ENCODE data around the gene CEACAM20.

DNA sequence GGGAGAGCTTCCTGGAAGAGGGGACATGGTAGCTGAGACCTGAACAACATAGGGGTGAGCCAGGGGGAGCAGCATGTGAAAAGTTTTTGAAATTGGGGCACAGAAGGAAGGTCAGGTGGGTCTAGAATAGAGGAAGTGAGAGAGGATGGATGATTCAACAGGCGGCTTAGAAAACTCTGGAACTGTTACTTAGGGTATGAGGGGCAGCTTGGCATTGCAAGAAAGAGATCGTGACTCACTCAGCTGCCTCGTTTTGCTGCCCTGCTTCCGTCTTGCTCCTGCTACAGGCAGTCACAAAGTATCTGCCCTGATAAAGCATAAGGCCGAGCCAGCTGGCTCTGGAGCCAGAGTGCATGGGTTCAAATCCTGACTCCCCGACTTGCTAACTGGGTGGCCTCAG, 1.3 kb upstream of the CEACAM20 start:
- TF ChIP-seq, protein P1, sequence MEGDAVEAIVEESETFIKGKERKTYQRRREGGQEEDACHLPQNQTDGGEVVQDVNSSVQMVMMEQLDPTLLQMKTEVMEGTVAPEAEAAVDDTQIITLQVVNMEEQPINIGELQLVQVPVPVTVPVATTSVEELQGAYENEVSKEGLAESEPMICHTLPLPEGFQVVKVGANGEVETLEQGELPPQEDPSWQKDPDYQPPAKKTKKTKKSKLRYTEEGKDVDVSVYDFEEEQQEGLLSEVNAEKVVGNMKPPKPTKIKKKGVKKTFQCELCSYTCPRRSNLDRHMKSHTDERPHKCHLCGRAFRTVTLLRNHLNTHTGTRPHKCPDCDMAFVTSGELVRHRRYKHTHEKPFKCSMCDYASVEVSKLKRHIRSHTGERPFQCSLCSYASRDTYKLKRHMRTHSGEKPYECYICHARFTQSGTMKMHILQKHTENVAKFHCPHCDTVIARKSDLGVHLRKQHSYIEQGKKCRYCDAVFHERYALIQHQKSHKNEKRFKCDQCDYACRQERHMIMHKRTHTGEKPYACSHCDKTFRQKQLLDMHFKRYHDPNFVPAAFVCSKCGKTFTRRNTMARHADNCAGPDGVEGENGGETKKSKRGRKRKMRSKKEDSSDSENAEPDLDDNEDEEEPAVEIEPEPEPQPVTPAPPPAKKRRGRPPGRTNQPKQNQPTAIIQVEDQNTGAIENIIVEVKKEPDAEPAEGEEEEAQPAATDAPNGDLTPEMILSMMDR (IDR thresholded peaks at IDR 0.05; ENCODE audit: borderline replicate concordance, extremely low read depth, low read length, poor library complexity, severe bottlenecking): no peak
- no peak for TF ChIP-seq EZH2 (IDR thresholded peaks at IDR 0.05; ENCODE audit: borderline replicate concordance, low read depth, low read length, severe bottlenecking)

Measured in DND-41 (cell line).